GM18517 (cell line): ENCODE measurements around the gene CRNN.

Source experiments
- ATAC-seq: cut with Tn5 transposase; IDR thresholded peaks from one replicate; pipeline ENCODE4 v1.9.1; 2021; ENCODE audit warnings: mild to moderate bottlenecking, moderate library complexity; ENCODE audit not compliant: unreplicated experiment

CRNN gene

GRCh38 chr1:152426731-152427130 is 12.7 kb upstream of the CRNN start:
- no peak for ATAC-seq

- no peak for ATAC-seq
Observed at GRCh38 chr1:152419917-152420316, 5.9 kb upstream of the CRNN start.

- no peak for ATAC-seq
Observed at GRCh38 chr1:152415454-152416227, 1.6 kb upstream of the CRNN start.

- ATAC-seq = no peak
Observed at GRCh38 chr1:152412756-152413155, 1.3 kb downstream of the CRNN start.

GRCh38 chr1:152411134-152411533 is 2.9 kb downstream of the CRNN start:
- no peak for ATAC-seq

GRCh38 chr1:152410599-152410998 is 3.5 kb downstream of the CRNN start:
- no peak for ATAC-seq

GRCh38 chr1:152410028-152410427 is 4.0 kb downstream of the CRNN start:
- ATAC-seq = no peak

GRCh38 chr1:152408664-152409063 is 5.4 kb downstream of the CRNN start:
- no peak for ATAC-seq

GRCh38 chr1:152398812-152399698 is 15.0 kb downstream of the CRNN start:
- no peak for ATAC-seq

GRCh38 chr1:152397474-152397873 is 16.6 kb downstream of the CRNN start:
- ATAC-seq = no peak

GRCh38 chr1:152394151-152394550 is 19.9 kb downstream of the CRNN start:
- ATAC-seq = no peak

GRCh38 chr1:152392909-152393308 is 21.2 kb downstream of the CRNN start:
- ATAC-seq = no peak

GRCh38 chr1:152388889-152389288 is 25.2 kb downstream of the CRNN start:
- ATAC-seq = no peak

- no peak for ATAC-seq
Observed at GRCh38 chr1:152386940-152387339, 27.1 kb downstream of the CRNN start.

GRCh38 chr1:152380932-152381331 is 33.1 kb downstream of the CRNN start:
- no peak for ATAC-seq

- no peak for ATAC-seq
Observed at GRCh38 chr1:152374451-152374850, 39.6 kb downstream of the CRNN start.

- no peak for ATAC-seq
Observed at GRCh38 chr1:152372672-152373071, 41.4 kb downstream of the CRNN start.

GRCh38 chr1:152367436-152367835 is 46.6 kb downstream of the CRNN start:
- ATAC-seq = no peak

GRCh38 chr1:152359906-152360305 is 54.2 kb downstream of the CRNN start, which contains the start of gene FLG2:
TSS of gene FLG2 (minus strand) at chr1:152360006. CDS start at chr1:152358884, 1,122 bp downstream.
- no peak for ATAC-seq
